Measurements from ENCODE around the gene KRTAP10-10.

KRTAP10-10 gene

GRCh38 chr21:44686843-44687561, 49.8 kb downstream of the KRTAP10-10 start:
- TF ChIP-seq ZNF274 (IDR thresholded peaks at IDR 0.05; ENCODE audit: low read depth, low read length), result no peak
- no peak overlapping the region for H3K4me3 ChIP-seq (ENCODE audit: low read length)

- no peak overlapping the region for H3K4me3 ChIP-seq (ENCODE audit: low read length)
- TF ChIP-seq ZNF274 (IDR thresholded peaks at IDR 0.05; ENCODE audit: low read depth, low read length), result no peak
Measured at GRCh38 chr21:44687671-44688070, 50.5 kb downstream of the KRTAP10-10 start.
